Activated CD4-positive, alpha-beta T cell treated with anti-CD3 and anti-CD28 coated beads, Interleukin-2, amount 10 ng/mL, durations not matched to agents 7 days and 5 days (primary cell): ENCODE data around the gene TRIM68. TPM values are rescaled to one million over a fixed set of nuclear protein-coding genes. Genes with fewer than 3 reads are reported as not detected.

Experiments
- CTCF ChIA-PET: fragments of 350-600 bp; sonication (Branson Sonifier 250); formaldehyde crosslinking; loops from one replicate; lab custom pipeline; 2021; ENCODE audit warnings: antibody characterized with exemption; lab: Charles Lee
- POLR2A ChIA-PET: fragments of 350-600 bp; sonication (Branson Sonifier 250); formaldehyde crosslinking; loops from one replicate; lab custom pipeline; 2021; ENCODE audit warnings: antibody characterized with exemption; lab: Charles Lee
- DNase-seq: peaks from one replicate; pipeline ENCODE4 v3.0.0-alpha.2; 2020
- H3K27ac Mint-ChIP-seq: one replicate; pipeline ENCODE4 v1.8.0; 2021; ENCODE audit warnings: mild to moderate bottlenecking, moderate library complexity, mixed read lengths
- H3K27me3 Mint-ChIP-seq: one replicate; pipeline ENCODE4 v1.8.0; 2021; ENCODE audit warnings: mixed read lengths
- H3K36me3 Mint-ChIP-seq: one replicate; pipeline ENCODE4 v1.8.0; 2021; ENCODE audit warnings: low read depth, mixed read lengths
- H3K4me1 Mint-ChIP-seq: one replicate; pipeline ENCODE4 v1.8.0; 2021; ENCODE audit warnings: mixed read lengths
- H3K4me3 Mint-ChIP-seq: one replicate; pipeline ENCODE4 v1.8.0; 2021; ENCODE audit warnings: mild to moderate bottlenecking, moderate library complexity, mixed read lengths
- H3K9me3 Mint-ChIP-seq: one replicate; pipeline ENCODE4 v1.8.0; 2021; ENCODE audit warnings: mixed read lengths
- total RNA-seq, 2 experiments: library from RNA; stranded (reverse); gene quantifications; one replicate each; pipeline ENCODE4 v1.2.3, GENCODE V29; 2021

TRIM68 gene
- total RNA-seq = 10 to 100 TPM; 13.4 to 15.4 TPM

- peak; percentile 96 for DNase-seq
- ChIA-PET POLR2A (no interaction called here), CTCF (no interaction called here)
- peaks cover 10% of the 10 kb centered on the region for H3K36me3 Mint-ChIP-seq
- no peaks in the 10 kb centered on the region for H3K9me3 Mint-ChIP-seq
- peak within 1 kb of the TSS; percentile 95 for H3K27ac Mint-ChIP-seq
- peaks cover 37% of the 10 kb centered on the region for H3K4me1 Mint-ChIP-seq
- H3K4me3 Mint-ChIP-seq = peak within 1 kb of the TSS; percentile 91
- no peaks in the 10 kb centered on the region for H3K27me3 Mint-ChIP-seq
Observed at GRCh38 chr11:4607781-4608666, at the start of gene TRIM68. TRIM68 (minus strand) TSS chr11:4608231; CDS start chr11:4605504, 2,727 bp downstream.

- H3K27me3 Mint-ChIP-seq = peaks cover 9% of the 10 kb centered on the region
- ChIA-PET CTCF (no interaction called here), POLR2A (no interaction called here)
- H3K4me1 Mint-ChIP-seq = no peaks in the 10 kb centered on the region
- DNase-seq = no peak
- no peaks in the 10 kb centered on the region for H3K9me3 Mint-ChIP-seq
- no peaks in the 10 kb centered on the region for H3K36me3 Mint-ChIP-seq
- no peak overlapping the region for H3K4me3 Mint-ChIP-seq
- H3K27ac Mint-ChIP-seq = no peak overlapping the region
Observed at GRCh38 chr11:4654635-4655369, 46.8 kb upstream of the TRIM68 start.

- H3K27me3 Mint-ChIP-seq = peaks cover 13% of the 10 kb centered on the region
- POLR2A ChIA-PET = no interaction called here
- no peak overlapping the region for H3K4me3 Mint-ChIP-seq
- DNase-seq = no peak
- no peaks in the 10 kb centered on the region for H3K4me1 Mint-ChIP-seq
- no peaks in the 10 kb centered on the region for H3K9me3 Mint-ChIP-seq
- H3K36me3 Mint-ChIP-seq = no peaks in the 10 kb centered on the region
- CTCF ChIA-PET = no interaction called here
- no peak overlapping the region for H3K27ac Mint-ChIP-seq
Observed at GRCh38 chr11:4647766-4648165, 39.7 kb upstream of the TRIM68 start.

GRCh38 chr11:4645974-4646373 lies 37.9 kb upstream of the TRIM68 start:
- POLR2A ChIA-PET = no interaction called here
- H3K27me3 Mint-ChIP-seq = peaks cover 13% of the 10 kb centered on the region
- DNase-seq = no peak
- H3K27ac Mint-ChIP-seq = no peak overlapping the region
- CTCF ChIA-PET = no interaction called here
- no peaks in the 10 kb centered on the region for H3K9me3 Mint-ChIP-seq
- H3K4me1 Mint-ChIP-seq = no peaks in the 10 kb centered on the region
- H3K4me3 Mint-ChIP-seq = no peak overlapping the region
- H3K36me3 Mint-ChIP-seq = no peaks in the 10 kb centered on the region

- ChIA-PET POLR2A (no interaction called here), CTCF (no interaction called here)
- no peak overlapping the region for H3K27ac Mint-ChIP-seq
- no peaks in the 10 kb centered on the region for H3K4me1 Mint-ChIP-seq
- no peaks in the 10 kb centered on the region for H3K36me3 Mint-ChIP-seq
- no peak overlapping the region for H3K4me3 Mint-ChIP-seq
- H3K27me3 Mint-ChIP-seq = peaks cover 8% of the 10 kb centered on the region
- DNase-seq = no peak
- no peaks in the 10 kb centered on the region for H3K9me3 Mint-ChIP-seq
Observed at GRCh38 chr11:4644233-4644632, 36.2 kb upstream of the TRIM68 start.

GRCh38 chr11:4643682-4644081 lies 35.7 kb upstream of the TRIM68 start, which contains the start of gene OR51E1:
OR51E1 (plus strand) TSS chr11:4643982; CDS start chr11:4652527, 8,545 bp downstream.
- Mint-ChIP-seq H3K4me1 (no peaks in the 10 kb centered on the region), H3K9me3 (no peaks in the 10 kb centered on the region), H3K27me3 (peaks cover 8% of the 10 kb centered on the region), H3K4me3 (no peak within 1 kb of the TSS), H3K36me3 (no peaks in the 10 kb centered on the region), H3K27ac (no peak within 1 kb of the TSS)
- ChIA-PET CTCF (no interaction called here), POLR2A (no interaction called here)
- DNase-seq = no peak

- no peak for DNase-seq
- H3K9me3 Mint-ChIP-seq = no peaks in the 10 kb centered on the region
- H3K27me3 Mint-ChIP-seq = peaks cover 6% of the 10 kb centered on the region
- H3K4me3 Mint-ChIP-seq = no peak overlapping the region
- POLR2A ChIA-PET = no interaction called here
- no peak overlapping the region for H3K27ac Mint-ChIP-seq
- CTCF ChIA-PET = no interaction called here
- no peaks in the 10 kb centered on the region for H3K36me3 Mint-ChIP-seq
- H3K4me1 Mint-ChIP-seq = no peaks in the 10 kb centered on the region
Observed at GRCh38 chr11:4643076-4643475, 35.0 kb upstream of the TRIM68 start.

- H3K36me3 Mint-ChIP-seq = no peaks in the 10 kb centered on the region
- ChIA-PET POLR2A (no interaction called here), CTCF (no interaction called here)
- DNase-seq = no peak
- H3K4me3 Mint-ChIP-seq = no peak overlapping the region
- no peaks in the 10 kb centered on the region for H3K4me1 Mint-ChIP-seq
- no peak overlapping the region for H3K27ac Mint-ChIP-seq
- H3K27me3 Mint-ChIP-seq = peaks cover 6% of the 10 kb centered on the region
- H3K9me3 Mint-ChIP-seq = no peaks in the 10 kb centered on the region
Observed at GRCh38 chr11:4642043-4642442, 34.0 kb upstream of the TRIM68 start.

GRCh38 chr11:4641501-4641900 lies 33.5 kb upstream of the TRIM68 start:
- ChIA-PET CTCF (no interaction called here), POLR2A (no interaction called here)

GRCh38 chr11:4639931-4640330 lies 31.9 kb upstream of the TRIM68 start:
- DNase-seq = no peak
- H3K27ac Mint-ChIP-seq = no peak overlapping the region
- ChIA-PET CTCF (no interaction called here), POLR2A (no interaction called here)
- H3K27me3 Mint-ChIP-seq = peaks cover 6% of the 10 kb centered on the region
- no peaks in the 10 kb centered on the region for H3K36me3 Mint-ChIP-seq
- H3K4me3 Mint-ChIP-seq = no peak overlapping the region
- no peaks in the 10 kb centered on the region for H3K9me3 Mint-ChIP-seq
- no peaks in the 10 kb centered on the region for H3K4me1 Mint-ChIP-seq

More at GRCh38 chr11:4641501-4641900, 33.5 kb upstream of the TRIM68 start:
- Mint-ChIP-seq H3K9me3 (no peaks in the 10 kb centered on the region), H3K36me3 (no peaks in the 10 kb centered on the region), H3K27ac (no peak overlapping the region), H3K4me3 (no peak overlapping the region), H3K4me1 (no peaks in the 10 kb centered on the region), H3K27me3 (peaks cover 6% of the 10 kb centered on the region)
- DNase-seq = no peak

- no peak overlapping the region for H3K4me3 Mint-ChIP-seq
- H3K36me3 Mint-ChIP-seq = no peaks in the 10 kb centered on the region
- POLR2A ChIA-PET = no interaction called here
- H3K4me1 Mint-ChIP-seq = no peaks in the 10 kb centered on the region
- no peaks in the 10 kb centered on the region for H3K9me3 Mint-ChIP-seq
- DNase-seq = no peak
- peaks cover 1% of the 10 kb centered on the region for H3K27me3 Mint-ChIP-seq
- CTCF ChIA-PET = interaction anchor here (0.9 to 1.2 kb wide), 2 partner anchors 11 to 53 kb away, joined by 3 to 5 read pairs; no protein-coding TSS in a partner anchor
- no peak overlapping the region for H3K27ac Mint-ChIP-seq
Observed at GRCh38 chr11:4637662-4638047, 29.6 kb upstream of the TRIM68 start.

- peak; percentile 74 for DNase-seq
- H3K36me3 Mint-ChIP-seq = no peaks in the 10 kb centered on the region
- H3K4me3 Mint-ChIP-seq = no peak within 1 kb of the TSS
- H3K9me3 Mint-ChIP-seq = no peaks in the 10 kb centered on the region
- H3K27ac Mint-ChIP-seq = no peak within 1 kb of the TSS
- H3K27me3 Mint-ChIP-seq = peaks cover 4% of the 10 kb centered on the region
- POLR2A ChIA-PET = interaction anchor here (0.6 kb wide), 1 partner anchor 194 kb away, joined by 3 read pairs; no protein-coding TSS in a partner anchor
- CTCF ChIA-PET = interaction anchor here (0.8 to 1.7 kb wide), 7 partner anchors 8 to 1254 kb away, joined by 3 to 6 read pairs (median 4); no protein-coding TSS in a partner anchor
- H3K4me1 Mint-ChIP-seq = no peaks in the 10 kb centered on the region
Observed at GRCh38 chr11:4636962-4637661, 29.1 kb upstream of the TRIM68 start, which contains the start of gene OR51D1. OR51D1 (plus strand) TSS chr11:4637477; CDS start chr11:4639791, 2,314 bp downstream.
